ENCODE measurements around the gene CCR9.

DNA sequence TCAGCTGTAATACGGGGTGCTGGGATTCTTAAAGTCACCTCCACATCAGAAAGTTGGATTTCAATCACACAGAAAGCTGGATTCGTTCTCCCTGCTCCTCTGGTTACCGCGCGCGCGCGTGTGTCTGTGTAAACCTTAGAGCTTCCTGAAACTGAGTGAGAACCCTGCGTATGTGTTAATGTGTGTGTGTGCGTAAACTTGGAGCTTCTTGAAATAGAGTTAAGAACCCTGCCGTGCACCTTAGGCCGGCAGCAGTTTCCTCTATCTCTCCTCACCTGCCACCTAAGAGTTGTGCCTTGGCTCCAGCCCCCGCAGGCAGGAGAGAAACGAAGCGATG is 45.0 kb upstream of the CCR9 start:
- TF ChIP-seq, protein P1, sequence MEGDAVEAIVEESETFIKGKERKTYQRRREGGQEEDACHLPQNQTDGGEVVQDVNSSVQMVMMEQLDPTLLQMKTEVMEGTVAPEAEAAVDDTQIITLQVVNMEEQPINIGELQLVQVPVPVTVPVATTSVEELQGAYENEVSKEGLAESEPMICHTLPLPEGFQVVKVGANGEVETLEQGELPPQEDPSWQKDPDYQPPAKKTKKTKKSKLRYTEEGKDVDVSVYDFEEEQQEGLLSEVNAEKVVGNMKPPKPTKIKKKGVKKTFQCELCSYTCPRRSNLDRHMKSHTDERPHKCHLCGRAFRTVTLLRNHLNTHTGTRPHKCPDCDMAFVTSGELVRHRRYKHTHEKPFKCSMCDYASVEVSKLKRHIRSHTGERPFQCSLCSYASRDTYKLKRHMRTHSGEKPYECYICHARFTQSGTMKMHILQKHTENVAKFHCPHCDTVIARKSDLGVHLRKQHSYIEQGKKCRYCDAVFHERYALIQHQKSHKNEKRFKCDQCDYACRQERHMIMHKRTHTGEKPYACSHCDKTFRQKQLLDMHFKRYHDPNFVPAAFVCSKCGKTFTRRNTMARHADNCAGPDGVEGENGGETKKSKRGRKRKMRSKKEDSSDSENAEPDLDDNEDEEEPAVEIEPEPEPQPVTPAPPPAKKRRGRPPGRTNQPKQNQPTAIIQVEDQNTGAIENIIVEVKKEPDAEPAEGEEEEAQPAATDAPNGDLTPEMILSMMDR (IDR thresholded peaks at IDR 0.05; ENCODE audit: low read depth, low read length): no peak
- TF ChIP-seq POLR2A (IDR thresholded peaks at IDR 0.05; ENCODE audit: extremely low read depth, insufficient read length): no peak
